Measurements from ENCODE around the gene DNAI4. TPM values are rescaled to one million over a fixed set of nuclear protein-coding genes. Genes with fewer than 3 reads are reported as not detected.

Gene DNAI4
- total RNA-seq, 2 experiments from 2014 or later, result 5.0 to 8.8 TPM

- Mint-ChIP-seq H3K4me1 (ENCODE audit: low read depth) (peaks cover 25% of the 10 kb centered on the region), H3K9me3 (no peaks in the 10 kb centered on the region), H3K4me3 (peak overlapping the region; percentile 84), H3K27me3 (no peaks in the 10 kb centered on the region), H3K27ac (peak overlapping the region; percentile 50), H3K36me3 (ENCODE audit: low read depth) (no peaks in the 10 kb centered on the region)
- peaks cover 2% of the 10 kb centered on the region for H3K4me1 ChIP-seq (ENCODE audit: insufficient read depth, low read length)
- H3K9me3 ChIP-seq (ENCODE audit: control insufficient read depth in 1 of 2, insufficient read depth in 1 of 2, low read length in 2 of 2), result no peaks in the 10 kb centered on the region
- peak in 4 of 14 experiments; percentile 21 to 70 (median 56) for DNase-seq
- intact Hi-C loops (cut with DNase I, micrococcal nuclease), result loop anchor here (5.0 to 10.0 kb wide), 8 partner anchors 65 to 985 kb away; partner anchors contain the start of genes DNAI4 (in 1 of the 2) and MIER1 (in 1 of the 2)
- ChIA-PET CTCF (no interaction called here), POLR2A (interaction anchor here (0.6 to 1.7 kb wide), 8 partner anchors 19 to 602 kb away, joined by 3 to 15 read pairs (median 4); partner anchors contain the start of genes DNAI4 and MIER1)
- ATAC-seq (ENCODE audit: poor library complexity), result peak; percentile 68
- peak overlapping the region; percentile 46 for H3K4me3 ChIP-seq (ENCODE audit: low read length)
- no peaks in the 10 kb centered on the region for H3K27me3 ChIP-seq (ENCODE audit: control insufficient read depth in 1 of 2, insufficient read depth in 2 of 2, low read length in 2 of 2)
- H3K27ac ChIP-seq (ENCODE audit: low read depth in 1 of 2, low read length in 2 of 2), result peak overlapping the region in 1 of 2 donors; percentile 37
- H3K36me3 ChIP-seq (ENCODE audit: insufficient read depth, low read length), result no peaks in the 10 kb centered on the region
- TF ChIP-seq, protein P1, sequence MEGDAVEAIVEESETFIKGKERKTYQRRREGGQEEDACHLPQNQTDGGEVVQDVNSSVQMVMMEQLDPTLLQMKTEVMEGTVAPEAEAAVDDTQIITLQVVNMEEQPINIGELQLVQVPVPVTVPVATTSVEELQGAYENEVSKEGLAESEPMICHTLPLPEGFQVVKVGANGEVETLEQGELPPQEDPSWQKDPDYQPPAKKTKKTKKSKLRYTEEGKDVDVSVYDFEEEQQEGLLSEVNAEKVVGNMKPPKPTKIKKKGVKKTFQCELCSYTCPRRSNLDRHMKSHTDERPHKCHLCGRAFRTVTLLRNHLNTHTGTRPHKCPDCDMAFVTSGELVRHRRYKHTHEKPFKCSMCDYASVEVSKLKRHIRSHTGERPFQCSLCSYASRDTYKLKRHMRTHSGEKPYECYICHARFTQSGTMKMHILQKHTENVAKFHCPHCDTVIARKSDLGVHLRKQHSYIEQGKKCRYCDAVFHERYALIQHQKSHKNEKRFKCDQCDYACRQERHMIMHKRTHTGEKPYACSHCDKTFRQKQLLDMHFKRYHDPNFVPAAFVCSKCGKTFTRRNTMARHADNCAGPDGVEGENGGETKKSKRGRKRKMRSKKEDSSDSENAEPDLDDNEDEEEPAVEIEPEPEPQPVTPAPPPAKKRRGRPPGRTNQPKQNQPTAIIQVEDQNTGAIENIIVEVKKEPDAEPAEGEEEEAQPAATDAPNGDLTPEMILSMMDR (IDR thresholded peaks at IDR 0.05), result no peak
Measured at GRCh38 chr1:66769512-66770229, 155.0 kb downstream of the DNAI4 start.

- Mint-ChIP-seq H3K27ac (peak overlapping the region; percentile 50), H3K9me3 (no peaks in the 10 kb centered on the region), H3K27me3 (no peaks in the 10 kb centered on the region), H3K4me1 (ENCODE audit: low read depth) (peaks cover 25% of the 10 kb centered on the region), H3K36me3 (ENCODE audit: low read depth) (no peaks in the 10 kb centered on the region), H3K4me3 (peak overlapping the region; percentile 84)
- no peaks in the 10 kb centered on the region for H3K9me3 ChIP-seq (ENCODE audit: control insufficient read depth in 1 of 2, insufficient read depth in 1 of 2, low read length in 2 of 2)
- intact Hi-C loops (cut with DNase I, micrococcal nuclease), result loop anchor here (5.0 to 10.0 kb wide), 6 partner anchors 156 to 986 kb away; partner anchors contain the start of genes DNAI4 (in 1 of the 2) and MIER1 (in 1 of the 2)
- H3K4me3 ChIP-seq (ENCODE audit: low read length), result no peak overlapping the region
- ATAC-seq (ENCODE audit: poor library complexity), result no peak
- ChIA-PET CTCF (no interaction called here), POLR2A (interaction anchor here (1.2 to 1.7 kb wide), 6 partner anchors 20 to 402 kb away, joined by 3 to 15 read pairs (median 4); partner anchors contain the start of genes DNAI4 and MIER1)
- no peaks in the 10 kb centered on the region for H3K36me3 ChIP-seq (ENCODE audit: insufficient read depth, low read length)
- no peak for DNase-seq
- H3K4me1 ChIP-seq (ENCODE audit: insufficient read depth, low read length), result peaks cover 2% of the 10 kb centered on the region
- TF ChIP-seq, protein P1 (IDR thresholded peaks at IDR 0.05), result no peak
- no peaks in the 10 kb centered on the region for H3K27me3 ChIP-seq (ENCODE audit: control insufficient read depth in 1 of 2, insufficient read depth in 2 of 2, low read length in 2 of 2)
- H3K27ac ChIP-seq (ENCODE audit: low read depth in 1 of 2, low read length in 2 of 2), result no peak overlapping the region
Measured at GRCh38 chr1:66768965-66769364, 155.7 kb downstream of the DNAI4 start.

DNA sequence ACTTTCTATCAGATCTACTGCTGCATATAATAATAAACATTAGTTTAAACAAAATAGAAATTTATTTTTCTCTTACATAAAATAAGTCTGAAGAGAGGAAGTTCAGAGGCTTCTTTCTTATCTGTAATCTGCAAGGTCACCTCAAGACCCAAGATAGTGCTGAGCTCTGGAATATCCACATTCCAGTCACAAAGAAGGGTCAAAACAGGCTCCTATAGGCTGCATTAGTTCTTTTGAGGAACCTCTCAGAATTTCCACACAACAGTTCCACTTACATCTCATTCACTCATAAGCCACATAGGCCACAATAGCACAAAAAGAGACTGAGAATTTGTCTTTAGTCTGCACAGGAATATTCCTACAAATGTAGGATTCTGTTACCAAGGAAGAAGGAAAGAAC is 157.0 kb downstream of the DNAI4 start:
- no peaks in the 10 kb centered on the region for H3K9me3 ChIP-seq (ENCODE audit: control insufficient read depth in 1 of 2, insufficient read depth in 1 of 2, low read length in 2 of 2)
- DNase-seq (no peak), ATAC-seq (ENCODE audit: poor library complexity) (no peak)
- H3K4me3 ChIP-seq (ENCODE audit: low read length), result no peak overlapping the region
- peaks cover 2% of the 10 kb centered on the region for H3K4me1 ChIP-seq (ENCODE audit: insufficient read depth, low read length)
- TF ChIP-seq, protein P1 (IDR thresholded peaks at IDR 0.05), result no peak
- no peak overlapping the region for H3K27ac ChIP-seq (ENCODE audit: low read depth in 1 of 2, low read length in 2 of 2)
- no peaks in the 10 kb centered on the region for H3K36me3 Mint-ChIP-seq (ENCODE audit: low read depth)
- H3K36me3 ChIP-seq (ENCODE audit: insufficient read depth, low read length), result no peaks in the 10 kb centered on the region
- H3K9me3 Mint-ChIP-seq, result no peaks in the 10 kb centered on the region
- H3K27me3 ChIP-seq (ENCODE audit: control insufficient read depth in 1 of 2, insufficient read depth in 2 of 2, low read length in 2 of 2), result no peaks in the 10 kb centered on the region
- no peak overlapping the region for H3K4me3 Mint-ChIP-seq
- CTCF ChIA-PET, result no interaction called here
- intact Hi-C loops (cut with DNase I, micrococcal nuclease), result loop anchor here (5.0 to 10.0 kb wide), 6 partner anchors 157 to 987 kb away; partner anchors contain the start of genes DNAI4 (in 1 of the 2) and MIER1 (in 1 of the 2)
- H3K27me3 Mint-ChIP-seq, result no peaks in the 10 kb centered on the region
- no peak overlapping the region for H3K27ac Mint-ChIP-seq
- POLR2A ChIA-PET, result no interaction called here
- H3K4me1 Mint-ChIP-seq (ENCODE audit: low read depth), result peaks cover 25% of the 10 kb centered on the region

All from CD4-positive, alpha-beta T cell (primary cell).